GM13976 (cell line): ENCODE results near the gene ICOS.
"Not testable (repeated sequence)": the region's sequence is repeated elsewhere in the genome, so short reads cannot be mapped to it uniquely, and the experiment has no call there.

Experiments used
- DNase-seq: peaks from one replicate; pipeline ENCODE4 v3.0.0; 2012; ENCODE audit warnings: low spot score
- in situ Hi-C: fragments of 300-500 bp; cut with MboI; formaldehyde crosslinking; loops from one replicate; pipeline ENCODE4 v1.12.0; 2022; ENCODE audit warnings: low sequenced_read_pairs, mixed read lengths, inconsistent platforms; ENCODE audit not compliant: unreplicated experiment
- TF ChIP-seq, protein P1 (sequence below): IDR thresholded peaks from 2 replicates; pipeline ENCODE4 v1.5.1; 2012; ENCODE audit warnings: borderline replicate concordance, mild to moderate bottlenecking; ENCODE audit not compliant: insufficient read depth; ENCODE audit errors: extremely low read depth, missing control alignments, control extremely low read depth

Gene ICOS

GRCh38 chr2:203928849-203929248, 7.7 kb upstream of the ICOS start:
- in situ Hi-C loops: no loop called here

GRCh38 chr2:203931262-203931661, 5.3 kb upstream of the ICOS start:
- in situ Hi-C loops, DNase-seq: not testable (repeated sequence)

More at GRCh38 chr2:203928849-203929248, 7.7 kb upstream of the ICOS start:
- DNase-seq: no peak
- TF ChIP-seq, protein P1, sequence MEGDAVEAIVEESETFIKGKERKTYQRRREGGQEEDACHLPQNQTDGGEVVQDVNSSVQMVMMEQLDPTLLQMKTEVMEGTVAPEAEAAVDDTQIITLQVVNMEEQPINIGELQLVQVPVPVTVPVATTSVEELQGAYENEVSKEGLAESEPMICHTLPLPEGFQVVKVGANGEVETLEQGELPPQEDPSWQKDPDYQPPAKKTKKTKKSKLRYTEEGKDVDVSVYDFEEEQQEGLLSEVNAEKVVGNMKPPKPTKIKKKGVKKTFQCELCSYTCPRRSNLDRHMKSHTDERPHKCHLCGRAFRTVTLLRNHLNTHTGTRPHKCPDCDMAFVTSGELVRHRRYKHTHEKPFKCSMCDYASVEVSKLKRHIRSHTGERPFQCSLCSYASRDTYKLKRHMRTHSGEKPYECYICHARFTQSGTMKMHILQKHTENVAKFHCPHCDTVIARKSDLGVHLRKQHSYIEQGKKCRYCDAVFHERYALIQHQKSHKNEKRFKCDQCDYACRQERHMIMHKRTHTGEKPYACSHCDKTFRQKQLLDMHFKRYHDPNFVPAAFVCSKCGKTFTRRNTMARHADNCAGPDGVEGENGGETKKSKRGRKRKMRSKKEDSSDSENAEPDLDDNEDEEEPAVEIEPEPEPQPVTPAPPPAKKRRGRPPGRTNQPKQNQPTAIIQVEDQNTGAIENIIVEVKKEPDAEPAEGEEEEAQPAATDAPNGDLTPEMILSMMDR: peak; percentile 21

- in situ Hi-C loops: no loop called here
- no peak for DNase-seq
- TF ChIP-seq, protein P1: no peak
Measured at GRCh38 chr2:203934041-203934492, 2.5 kb upstream of the ICOS start.

- in situ Hi-C loops: no loop called here
- TF ChIP-seq, protein P1: no peak
- no peak for DNase-seq
Measured at GRCh38 chr2:203934711-203935438, 1.7 kb upstream of the ICOS start.

DNA sequence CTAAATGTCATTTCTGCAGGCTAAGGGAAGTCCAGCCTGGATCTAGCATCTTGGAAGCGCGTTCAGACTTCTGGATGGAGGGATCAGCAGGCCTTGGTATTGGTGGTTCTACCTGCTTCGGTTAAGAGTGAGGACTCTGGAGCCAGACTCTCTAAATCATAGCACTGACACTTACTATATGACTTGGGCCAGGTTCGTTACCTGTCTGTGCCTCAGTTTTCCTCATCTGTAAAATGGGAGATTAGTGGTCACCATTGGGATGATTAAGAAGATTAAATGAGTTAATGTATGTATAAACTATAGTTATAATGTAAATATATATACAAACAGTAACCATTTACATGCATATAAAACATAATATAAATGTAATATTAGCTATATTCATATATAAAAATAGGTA, 995 bp upstream of the ICOS start:
- TF ChIP-seq, protein P1: no peak
- DNase-seq: no peak
- in situ Hi-C loops: no loop called here

- in situ Hi-C loops: no loop called here
- TF ChIP-seq, protein P1: no peak
- no peak for DNase-seq
Measured at GRCh38 chr2:203936949-203937348, 386 bp downstream of the ICOS start.

DNA sequence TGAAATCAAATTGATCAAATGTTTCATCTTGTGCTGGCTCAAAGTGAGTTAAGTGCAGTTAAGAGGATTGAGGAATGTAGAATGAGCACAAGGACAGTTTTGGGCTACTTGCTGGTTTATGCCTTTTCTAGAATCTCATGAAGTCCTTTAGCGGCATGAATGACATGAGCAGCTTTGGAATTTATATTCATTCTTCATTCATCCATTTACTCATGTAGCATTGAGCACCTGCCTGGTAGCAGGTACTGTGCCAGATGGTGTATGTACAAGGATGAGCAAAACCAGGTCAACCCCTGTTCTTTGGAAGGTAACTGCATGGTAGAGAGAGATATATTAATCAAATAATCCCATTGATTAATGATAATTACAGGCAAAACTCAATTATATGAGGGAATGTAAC, 1.2 kb downstream of the ICOS start:
- TF ChIP-seq, protein P1: no peak
- in situ Hi-C loops: no loop called here
- no peak for DNase-seq
